VCaP (cell line): Measurements from ENCODE around the gene CFAP74.
"Not testable (repeated sequence)": the region's sequence is repeated elsewhere in the genome, so short reads cannot be mapped to it uniquely, and the experiment has no call there.

Experiments
- H3K27ac ChIP-seq: fragments of 450-650 bp; 2 replicates; pipeline ENCODE4 v1.5.1; 2017
- TF ChIP-seq, protein P1 (sequence below): fragments of 450-650 bp; conservative IDR thresholded peaks from 2 replicates; pipeline ENCODE4 v1.5.1; 2017; ENCODE audit warnings: mild to moderate bottlenecking, moderate library complexity

The CFAP74 gene

DNA sequence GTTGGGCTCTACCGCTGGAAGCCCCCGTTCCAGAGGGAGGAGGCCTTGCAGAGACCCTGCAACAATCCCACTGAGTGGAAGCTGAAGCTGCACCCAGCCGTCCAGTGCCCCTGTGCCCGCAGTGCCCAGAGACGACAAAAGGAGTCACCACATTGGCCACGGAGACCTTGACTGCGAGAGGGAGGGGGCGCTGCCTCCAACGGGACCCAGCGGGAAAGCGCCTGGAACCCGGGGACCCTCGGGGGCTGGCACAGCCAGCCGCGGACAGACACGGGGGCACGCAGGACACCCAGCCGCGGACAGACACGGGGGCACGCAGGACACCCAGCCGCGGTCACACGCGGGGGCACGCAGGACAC, 22.5 kb downstream of the CFAP74 start:
- H3K27ac ChIP-seq = no peak overlapping the region
- TF ChIP-seq, protein P1, sequence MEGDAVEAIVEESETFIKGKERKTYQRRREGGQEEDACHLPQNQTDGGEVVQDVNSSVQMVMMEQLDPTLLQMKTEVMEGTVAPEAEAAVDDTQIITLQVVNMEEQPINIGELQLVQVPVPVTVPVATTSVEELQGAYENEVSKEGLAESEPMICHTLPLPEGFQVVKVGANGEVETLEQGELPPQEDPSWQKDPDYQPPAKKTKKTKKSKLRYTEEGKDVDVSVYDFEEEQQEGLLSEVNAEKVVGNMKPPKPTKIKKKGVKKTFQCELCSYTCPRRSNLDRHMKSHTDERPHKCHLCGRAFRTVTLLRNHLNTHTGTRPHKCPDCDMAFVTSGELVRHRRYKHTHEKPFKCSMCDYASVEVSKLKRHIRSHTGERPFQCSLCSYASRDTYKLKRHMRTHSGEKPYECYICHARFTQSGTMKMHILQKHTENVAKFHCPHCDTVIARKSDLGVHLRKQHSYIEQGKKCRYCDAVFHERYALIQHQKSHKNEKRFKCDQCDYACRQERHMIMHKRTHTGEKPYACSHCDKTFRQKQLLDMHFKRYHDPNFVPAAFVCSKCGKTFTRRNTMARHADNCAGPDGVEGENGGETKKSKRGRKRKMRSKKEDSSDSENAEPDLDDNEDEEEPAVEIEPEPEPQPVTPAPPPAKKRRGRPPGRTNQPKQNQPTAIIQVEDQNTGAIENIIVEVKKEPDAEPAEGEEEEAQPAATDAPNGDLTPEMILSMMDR = no peak

DNA sequence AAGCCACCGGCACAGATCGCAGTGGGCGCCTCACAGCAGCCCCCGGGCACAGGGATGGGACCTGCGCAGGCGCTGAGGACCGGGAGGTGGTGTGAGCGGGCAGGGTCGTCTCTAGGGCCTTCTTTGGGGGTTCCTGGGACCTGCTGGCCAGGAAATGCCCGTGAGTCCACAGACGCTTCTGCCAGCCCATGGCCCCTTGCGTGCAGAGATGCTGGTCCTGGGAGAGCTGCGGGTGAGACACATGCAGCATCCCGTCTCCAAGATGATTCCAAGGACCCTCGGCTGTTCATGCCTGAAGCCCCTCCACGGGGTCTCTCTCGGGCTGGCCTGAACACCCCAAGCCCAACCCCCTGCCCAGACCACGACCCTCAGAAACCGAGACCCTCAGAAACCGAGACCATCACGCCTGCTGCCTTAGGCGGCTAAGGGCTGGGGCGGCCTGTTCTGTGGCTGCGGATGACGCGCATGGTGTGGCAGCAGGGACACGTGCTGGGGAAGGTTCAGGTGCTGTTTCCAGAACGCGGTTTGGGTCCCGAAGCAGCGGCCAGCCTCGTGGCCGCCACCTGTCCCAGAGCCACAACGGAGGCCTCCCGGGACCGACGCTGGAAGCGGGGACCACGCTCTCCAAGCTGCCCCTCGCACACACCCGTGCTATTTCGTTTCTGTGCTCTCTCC, 23.0 kb downstream of the CFAP74 start:
- H3K27ac ChIP-seq = no peak overlapping the region
- TF ChIP-seq, protein P1 = no peak

DNA sequence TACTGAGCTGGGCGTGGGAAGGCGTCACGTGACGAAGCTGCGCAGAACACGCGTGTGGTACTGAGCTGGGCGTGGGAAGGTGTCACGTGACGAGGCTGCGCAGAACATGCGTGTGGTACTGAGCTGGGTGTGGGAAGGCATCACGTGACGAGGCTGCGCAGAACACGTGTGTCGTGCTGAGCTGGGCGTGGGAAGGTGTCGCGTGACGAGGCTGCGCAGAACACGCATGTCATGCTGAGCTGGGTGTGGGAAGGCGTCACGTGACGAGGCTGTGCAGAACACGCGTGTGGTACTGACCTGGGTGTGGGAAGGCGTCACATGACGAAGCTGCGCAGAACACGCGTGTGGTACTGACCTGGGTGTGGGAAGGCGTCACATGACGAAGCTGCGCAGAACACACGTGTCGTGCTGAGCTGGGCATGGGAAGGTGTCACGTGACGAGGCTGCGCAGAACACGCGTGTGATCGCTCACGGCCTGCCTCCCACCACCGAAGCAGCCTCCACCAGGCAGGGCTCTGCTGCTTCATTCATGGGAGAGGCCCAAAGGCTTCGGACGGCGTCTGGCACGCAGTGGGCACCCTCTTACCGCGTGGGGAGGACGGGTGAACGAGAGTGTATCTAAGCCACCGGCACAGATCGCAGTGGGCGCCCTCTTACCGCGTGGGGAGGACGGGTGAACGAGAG, 24.0 kb downstream of the CFAP74 start:
- H3K27ac ChIP-seq = no peak overlapping the region
- TF ChIP-seq, protein P1 = no peak

DNA sequence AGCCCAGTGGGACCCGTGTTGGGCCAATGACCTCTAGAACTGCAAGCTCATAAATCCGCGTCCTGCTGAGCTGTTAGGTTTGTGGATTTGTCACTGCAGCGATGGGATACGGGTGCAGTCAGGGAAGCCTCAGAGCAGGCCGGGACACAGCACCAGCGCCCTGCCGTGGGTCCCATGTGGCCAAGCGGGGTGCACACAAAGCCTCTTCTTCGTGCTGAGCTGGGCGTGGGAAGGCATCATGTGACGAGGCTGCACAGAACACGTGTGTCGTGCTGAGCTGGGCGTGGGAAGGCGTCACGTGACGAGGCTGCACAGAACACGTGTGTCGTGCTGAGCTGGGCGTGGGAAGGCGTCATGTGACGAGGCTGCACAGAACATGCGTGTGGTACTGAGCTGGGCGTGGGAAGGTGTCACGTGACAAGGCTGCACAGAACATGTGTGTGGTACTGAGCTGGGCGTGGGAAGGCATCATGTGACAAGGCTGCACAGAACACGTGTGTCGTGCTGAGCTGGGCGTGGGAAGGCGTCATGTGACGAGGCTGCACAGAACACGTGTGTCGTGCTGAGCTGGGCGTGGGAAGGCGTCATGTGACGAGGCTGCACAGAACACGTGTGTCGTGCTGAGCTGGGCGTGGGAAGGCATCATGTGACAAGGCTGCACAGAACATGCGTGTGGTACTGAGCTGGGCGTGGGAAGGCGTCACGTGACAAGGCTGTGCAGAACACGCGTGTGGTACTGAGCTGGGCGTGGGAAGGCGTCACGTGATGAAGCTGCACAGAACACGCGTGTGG, 24.7 kb downstream of the CFAP74 start:
- H3K27ac ChIP-seq = not testable (repeated sequence)

DNA sequence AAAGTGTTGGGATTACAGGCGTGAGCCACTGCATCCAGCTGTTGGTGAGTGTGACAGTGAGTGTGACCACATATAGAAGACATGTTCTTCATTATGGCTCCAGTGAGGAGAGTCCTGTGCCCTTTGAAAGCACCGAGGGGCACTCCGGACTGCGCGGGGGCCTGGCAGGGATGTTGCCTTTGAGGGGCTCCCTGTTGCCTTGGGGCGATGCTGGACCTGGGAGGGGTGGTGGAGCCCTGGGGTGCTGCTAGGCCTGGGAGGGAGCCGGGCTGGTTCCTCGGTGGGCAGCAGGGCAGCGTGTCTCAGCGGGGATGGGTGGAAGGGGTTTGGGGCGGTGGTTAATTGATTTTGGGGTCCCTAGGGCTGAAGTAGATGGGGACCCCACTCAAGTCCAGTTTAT, 25.5 kb downstream of the CFAP74 start:
- TF ChIP-seq, protein P1 = no peak
- no peak overlapping the region for H3K27ac ChIP-seq

DNA sequence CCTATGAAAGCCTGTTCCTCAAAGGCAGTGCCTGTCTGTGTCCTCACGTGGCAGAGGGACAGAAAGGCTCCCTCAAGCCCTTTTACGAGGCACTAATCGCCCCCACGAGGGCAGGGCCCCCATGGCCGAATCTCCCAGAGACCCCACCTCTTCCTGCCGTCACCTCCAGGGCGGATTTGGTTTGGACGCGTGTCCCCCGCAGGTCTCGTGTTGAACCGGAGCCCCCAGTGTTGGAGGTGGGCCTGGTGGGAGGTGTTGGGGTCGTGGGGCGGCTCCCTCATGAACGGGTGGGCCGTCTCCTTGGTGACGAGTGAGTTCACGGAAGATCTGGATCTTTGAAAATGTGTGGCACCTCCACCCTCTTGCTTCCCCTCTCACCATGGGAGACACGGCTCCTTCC, 27.6 kb downstream of the CFAP74 start:
- TF ChIP-seq, protein P1 = no peak
- H3K27ac ChIP-seq = no peak overlapping the region

DNA sequence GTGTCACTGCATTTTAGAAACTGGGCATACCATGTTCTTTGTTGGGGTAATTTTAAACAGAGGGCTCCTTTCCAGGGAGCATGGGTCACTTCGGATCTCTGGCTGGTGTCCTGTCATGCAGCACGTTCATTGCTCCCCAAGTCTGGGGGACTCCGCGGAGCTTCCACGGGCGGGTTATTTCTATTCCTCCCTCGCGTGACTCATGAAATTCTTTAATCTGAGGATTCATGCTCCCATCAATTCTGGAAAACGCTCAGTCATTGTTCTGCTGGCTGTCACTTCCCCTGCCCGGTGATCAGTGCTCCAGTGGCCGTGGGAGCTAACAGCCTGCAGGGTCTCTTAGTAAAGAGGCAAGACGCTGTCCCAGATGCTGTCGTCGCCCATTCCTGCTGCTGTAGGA, 28.1 kb downstream of the CFAP74 start:
- no peak overlapping the region for H3K27ac ChIP-seq
- TF ChIP-seq, protein P1 = no peak
